ENCODE results near the gene LTBR.

DNA sequence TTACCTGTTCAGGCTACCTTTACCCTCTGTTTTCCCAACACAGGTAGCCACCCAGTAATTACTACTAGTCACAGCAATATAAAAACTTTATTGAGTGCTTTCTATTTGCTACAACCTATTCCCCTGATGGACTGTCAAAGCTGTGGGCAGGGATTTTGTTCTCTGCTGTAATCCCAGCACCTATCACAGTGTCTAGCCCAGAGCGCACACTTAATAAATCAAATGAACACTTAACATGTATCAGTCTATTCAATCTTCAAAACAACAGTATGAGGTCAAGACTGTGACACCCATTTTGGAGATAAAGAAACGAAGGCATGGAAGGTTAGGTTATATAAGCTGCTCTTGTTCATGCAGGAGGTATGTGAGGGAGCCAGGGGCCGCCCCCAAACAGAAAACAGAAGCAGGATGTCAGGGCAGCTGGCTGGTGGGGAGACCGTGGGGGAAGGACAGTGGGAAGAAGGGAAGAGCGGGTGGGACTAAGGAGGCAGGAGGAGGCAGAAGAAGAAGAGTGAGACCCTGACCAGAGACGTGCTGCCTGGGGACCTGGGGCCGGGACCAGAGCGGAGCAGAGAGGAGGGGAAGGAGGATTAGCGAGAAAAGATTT lies 43.8 kb upstream of the LTBR start:
- no peak for TF ChIP-seq RFX5 (IDR thresholded peaks at IDR 0.05; ENCODE audit: low read depth, low read length)
- no peak for TF ChIP-seq CTCF (conservative IDR thresholded peaks at IDR 0.05; ENCODE audit: low read depth, low read length)
- TF ChIP-seq RAD21 (IDR thresholded peaks at IDR 0.05; ENCODE audit: low read length) = no peak
- TF ChIP-seq FOS (IDR thresholded peaks at IDR 0.05; ENCODE audit: low read depth, low read length) = no peak
- TF ChIP-seq BHLHE40 (IDR thresholded peaks at IDR 0.05; ENCODE audit: low read depth, low read length) = no peak
- peak; percentile 78 for TF ChIP-seq POLR2A (IDR thresholded peaks at IDR 0.05; ENCODE audit: low read depth, low read length)
- no peak for TF ChIP-seq MAFK (IDR thresholded peaks at IDR 0.05; ENCODE audit: low read depth, low read length)
